Thyroid gland (tissue), 4 donors: ENCODE measurements around the gene CLSTN2.

Source experiments
- POLR2A ChIP-seq, 2 donors: fragments of 450-650 bp; IDR thresholded peaks; one replicate each; pipeline ENCODE4 v1.6.1; 2017; ENCODE audit warnings: antibody characterized with exemption in 2 of 2, mild to moderate bottlenecking in 2 of 2, moderate library complexity in 1 of 2
- TF ChIP-seq, protein P1 (sequence below), 6 experiments: fragments of 200-600 bp in 3 of 6; fragments of 450-650 bp in 3 of 6; sonication (generic) in 3 of 6; IDR thresholded peaks; one replicate each; pipeline ENCODE4 v1.5.1; 2016 to 2019; ENCODE audit warnings: antibody characterized with exemption in 6 of 6, mild to moderate bottlenecking in 2 of 6, inconsistent platforms in 1 of 6, moderate library complexity in 1 of 6

GRCh38 chr3:140015741-140016140 is 80.8 kb downstream of the CLSTN2 start:
- TF ChIP-seq, protein P1, sequence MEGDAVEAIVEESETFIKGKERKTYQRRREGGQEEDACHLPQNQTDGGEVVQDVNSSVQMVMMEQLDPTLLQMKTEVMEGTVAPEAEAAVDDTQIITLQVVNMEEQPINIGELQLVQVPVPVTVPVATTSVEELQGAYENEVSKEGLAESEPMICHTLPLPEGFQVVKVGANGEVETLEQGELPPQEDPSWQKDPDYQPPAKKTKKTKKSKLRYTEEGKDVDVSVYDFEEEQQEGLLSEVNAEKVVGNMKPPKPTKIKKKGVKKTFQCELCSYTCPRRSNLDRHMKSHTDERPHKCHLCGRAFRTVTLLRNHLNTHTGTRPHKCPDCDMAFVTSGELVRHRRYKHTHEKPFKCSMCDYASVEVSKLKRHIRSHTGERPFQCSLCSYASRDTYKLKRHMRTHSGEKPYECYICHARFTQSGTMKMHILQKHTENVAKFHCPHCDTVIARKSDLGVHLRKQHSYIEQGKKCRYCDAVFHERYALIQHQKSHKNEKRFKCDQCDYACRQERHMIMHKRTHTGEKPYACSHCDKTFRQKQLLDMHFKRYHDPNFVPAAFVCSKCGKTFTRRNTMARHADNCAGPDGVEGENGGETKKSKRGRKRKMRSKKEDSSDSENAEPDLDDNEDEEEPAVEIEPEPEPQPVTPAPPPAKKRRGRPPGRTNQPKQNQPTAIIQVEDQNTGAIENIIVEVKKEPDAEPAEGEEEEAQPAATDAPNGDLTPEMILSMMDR (IDR thresholded peaks at IDR 0.05), result no peak
- TF ChIP-seq POLR2A (IDR thresholded peaks at IDR 0.05), result no peak
